RCC 7860 (cell line): ENCODE measurements around the gene CD81.

Experiments
- DNase-seq: peaks from one replicate; pipeline ENCODE4 v3.0.0-alpha.2; 2015; ENCODE audit warnings: low spot score
- FAIRE-seq: peaks from 2 replicates; lab custom pipeline; 2012; peaks lifted over from hg19 to GRCh38; lab: Jason Lieb, UNC

CD81 gene

DNA sequence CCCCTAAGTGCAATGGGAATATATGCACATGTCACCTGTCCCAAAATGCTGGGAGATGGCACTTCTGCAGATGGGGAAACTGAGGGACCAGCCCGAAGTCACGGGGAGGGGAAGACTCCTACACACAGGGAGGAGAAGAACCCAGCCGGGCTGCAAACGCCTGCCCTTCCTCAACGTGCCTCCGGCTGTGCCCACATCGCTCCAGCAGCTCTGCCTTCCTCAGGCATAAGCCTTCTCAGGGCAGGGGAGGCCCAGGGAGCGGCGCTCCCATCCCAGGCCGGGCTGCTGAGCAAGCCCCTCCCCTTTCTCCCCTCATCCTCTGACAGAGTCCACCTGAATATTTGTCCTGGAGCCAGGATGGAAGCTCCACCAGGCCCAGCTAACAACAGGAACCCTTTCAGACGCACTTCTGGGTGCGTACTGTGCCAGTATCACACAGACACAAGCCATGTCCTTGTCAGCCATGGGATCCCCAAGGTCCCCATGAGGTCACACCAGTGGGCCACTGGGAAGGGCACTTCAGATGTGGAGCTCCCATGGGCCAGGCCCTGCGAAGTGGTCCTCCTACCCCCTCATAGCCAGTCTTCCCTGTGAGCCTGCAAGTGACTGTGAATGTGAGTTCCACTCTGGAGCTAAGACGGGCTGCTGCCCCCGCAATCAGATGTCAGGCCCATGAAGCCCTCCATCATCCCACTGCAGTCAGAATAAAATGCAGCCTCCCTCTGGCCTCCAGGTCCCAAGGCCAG, 2.5 kb upstream of the CD81 start:
- FAIRE-seq: no peak
- DNase-seq: no peak

DNA sequence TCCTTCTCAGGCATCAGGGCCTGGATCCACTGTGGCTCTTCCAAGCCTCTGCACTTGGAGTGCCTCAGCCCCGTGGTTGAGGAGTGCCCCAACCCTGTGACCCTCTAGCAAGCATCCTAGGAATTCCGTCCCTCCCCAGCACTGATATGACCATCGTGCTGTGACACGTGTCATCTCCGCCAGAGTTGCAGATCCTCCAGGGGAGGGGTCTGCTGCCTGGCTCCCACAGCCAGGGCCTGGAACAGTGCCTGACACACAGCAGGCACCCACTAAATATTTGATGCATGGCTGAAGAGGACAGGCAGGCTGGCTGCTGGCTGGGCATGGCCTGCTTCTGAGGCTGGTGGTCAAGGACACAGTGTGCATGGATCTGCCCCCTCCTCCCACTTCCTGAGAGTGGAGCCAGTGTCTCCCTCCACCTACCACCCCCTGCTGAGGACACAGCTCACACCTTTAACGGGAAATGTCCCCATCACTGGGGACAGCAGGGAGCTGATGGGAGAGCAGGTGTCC, 1.7 kb upstream of the CD81 start:
- DNase-seq: no peak
- no peak for FAIRE-seq

DNA sequence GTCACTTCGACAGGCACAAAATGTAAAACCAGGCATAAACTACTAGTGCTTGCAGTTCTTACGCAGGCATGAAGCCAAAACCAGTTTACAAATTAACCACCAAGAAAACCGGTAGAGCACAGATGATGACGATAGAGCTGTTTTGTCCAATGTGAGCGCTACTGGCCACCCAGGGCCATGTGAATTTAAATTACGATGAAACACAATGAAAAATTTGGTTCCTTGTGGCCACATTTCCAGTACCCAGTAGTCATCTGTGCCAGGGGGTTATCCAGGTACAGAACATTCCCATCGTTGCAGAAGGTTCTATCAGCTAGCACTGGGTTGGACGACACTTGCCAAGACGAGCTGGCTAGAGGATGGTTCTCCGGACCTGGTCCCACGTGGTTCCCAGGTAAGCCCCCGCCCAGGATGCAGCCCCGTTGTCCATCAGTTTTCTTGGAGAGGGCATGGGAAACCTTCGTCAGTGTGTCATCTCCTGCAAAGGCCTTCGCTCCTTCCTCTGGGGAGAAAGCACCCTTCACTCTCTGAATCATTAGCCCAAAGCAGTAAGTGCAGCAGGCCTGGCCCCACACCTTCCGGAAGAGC, 1.1 kb upstream of the CD81 start:
- no peak for FAIRE-seq
- DNase-seq: no peak

DNA sequence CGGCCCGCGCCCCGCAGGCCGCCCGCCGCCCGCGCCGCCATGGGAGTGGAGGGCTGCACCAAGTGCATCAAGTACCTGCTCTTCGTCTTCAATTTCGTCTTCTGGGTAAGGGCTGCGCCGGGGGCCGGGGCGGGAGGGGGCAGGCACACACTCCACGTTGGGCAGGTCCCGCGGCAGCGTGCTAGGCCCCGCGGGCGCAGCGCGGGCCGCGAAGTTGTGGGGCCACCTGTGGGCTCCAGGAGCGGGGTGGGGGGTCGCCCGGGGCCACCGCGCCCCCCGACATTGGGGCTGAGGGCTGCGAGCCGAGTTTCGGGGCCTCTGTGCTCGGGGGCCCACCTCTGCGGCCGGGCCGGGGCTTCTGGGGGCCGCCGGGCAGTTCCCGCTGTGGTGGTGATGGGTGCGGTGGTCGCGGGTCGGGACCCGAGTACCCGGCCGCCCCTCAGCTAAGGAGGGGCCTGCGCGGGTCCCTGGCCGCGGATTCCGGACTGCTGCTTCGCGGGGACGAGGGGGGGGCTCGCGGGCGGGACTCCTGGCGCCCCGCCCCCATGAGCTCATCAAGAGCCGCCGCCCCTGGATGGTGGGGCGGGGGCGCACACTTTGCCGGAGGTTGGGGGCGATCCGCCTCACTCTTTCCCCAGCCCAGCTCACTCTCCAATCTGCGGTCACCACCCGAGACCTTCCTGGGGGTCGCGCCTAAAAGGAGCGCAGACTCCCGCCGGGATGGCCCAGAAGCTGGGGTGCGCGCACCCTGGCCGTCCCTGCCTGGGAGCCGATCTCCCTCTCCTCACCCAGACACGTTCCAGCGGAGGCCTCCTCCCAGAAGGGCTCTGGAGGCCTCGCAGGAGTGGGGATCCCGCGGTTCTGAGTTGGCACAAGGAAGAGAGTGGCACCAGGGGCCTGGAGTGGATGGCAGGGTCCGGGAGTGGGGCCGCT, 667 bp downstream of the CD81 start:
- FAIRE-seq (no peak), DNase-seq (no peak)

DNA sequence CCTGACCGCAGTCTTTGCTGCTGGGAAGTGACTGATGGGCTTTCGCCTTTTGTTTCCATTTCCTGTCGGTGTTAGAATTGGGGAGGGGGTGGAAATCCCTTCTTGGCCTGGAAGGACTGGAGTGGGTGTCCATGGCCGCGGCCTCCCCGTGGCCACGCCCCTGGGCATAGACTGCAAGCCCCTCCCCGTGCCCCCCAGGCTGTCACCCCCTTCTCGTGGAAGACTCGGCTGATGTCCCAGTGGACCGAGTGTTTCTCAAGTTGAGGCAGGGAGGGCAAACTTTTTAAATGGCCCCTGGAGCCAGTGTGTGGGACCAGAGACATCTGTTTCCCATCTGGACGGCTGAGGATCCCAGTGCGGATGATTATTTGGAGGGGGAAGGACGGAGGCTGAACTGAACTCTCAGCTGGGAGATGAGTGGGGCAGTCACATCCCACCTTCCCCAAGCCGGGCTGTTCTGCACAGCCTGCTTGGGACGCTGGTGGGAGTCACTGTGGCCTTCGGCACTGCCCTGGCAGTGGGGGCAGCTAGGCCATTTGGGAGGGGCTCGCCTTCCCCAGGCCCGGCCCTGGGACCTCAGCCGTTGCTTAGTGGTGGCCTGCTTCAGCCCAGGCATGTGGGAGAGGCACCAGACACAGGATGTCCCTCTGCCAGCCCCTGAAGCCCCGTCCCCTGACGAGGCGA, 1.6 kb downstream of the CD81 start:
- DNase-seq: no peak
- no peak for FAIRE-seq

DNA sequence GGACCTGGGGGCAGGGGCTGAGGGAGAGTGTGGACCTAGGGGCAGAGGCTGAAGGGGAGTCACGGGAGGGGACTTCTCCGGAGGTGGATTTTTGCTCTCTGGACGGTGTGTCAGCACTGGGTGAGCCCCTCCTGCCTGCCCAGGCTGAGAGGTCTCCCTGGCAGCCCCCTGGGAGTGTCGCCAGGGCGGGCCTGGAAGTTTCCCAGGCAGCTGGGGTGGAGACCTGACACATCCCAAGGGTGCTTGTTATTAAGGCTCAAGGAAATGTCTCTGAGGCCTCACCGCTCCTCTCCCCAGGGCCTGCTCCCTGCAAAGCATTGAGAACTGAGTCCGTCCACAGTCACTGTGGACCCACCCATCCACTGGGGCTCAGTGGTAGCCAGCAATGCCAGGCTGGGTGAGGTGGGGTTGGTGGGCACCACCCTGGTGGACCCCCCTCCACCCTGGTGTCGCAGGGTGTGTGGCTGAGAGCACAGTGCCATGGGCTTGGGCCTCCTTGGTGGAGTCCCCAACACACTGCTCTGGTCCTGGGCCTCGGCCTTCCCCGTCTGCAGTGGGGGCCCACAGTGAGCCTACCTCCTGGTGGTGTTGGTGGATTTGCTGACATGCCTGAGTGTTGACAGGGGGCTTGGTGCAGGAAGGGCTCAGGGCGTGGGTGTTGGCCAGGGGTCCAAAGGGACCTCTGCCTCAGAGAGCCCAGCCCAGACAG, 2.5 kb downstream of the CD81 start:
- DNase-seq (no peak), FAIRE-seq (no peak)

DNA sequence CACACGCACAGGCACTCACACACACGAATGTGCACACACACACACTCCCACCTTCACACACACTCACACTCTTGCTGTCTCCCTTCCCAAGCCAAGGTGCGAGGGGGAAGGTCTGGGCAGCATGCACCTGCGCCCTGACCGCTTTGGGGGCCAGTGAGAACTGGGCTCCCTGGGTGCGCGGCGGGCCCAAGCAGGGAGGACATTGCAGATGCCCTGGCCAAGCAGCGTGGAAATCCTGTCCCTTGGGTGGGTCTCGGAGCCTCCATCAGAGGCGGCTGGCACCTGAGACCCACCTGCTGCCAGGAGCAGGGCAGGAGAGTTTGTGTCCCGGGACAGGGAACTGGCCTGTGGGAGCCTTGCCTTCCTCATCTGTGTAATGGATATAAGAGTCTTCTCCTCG, 3.3 kb downstream of the CD81 start:
- FAIRE-seq (no peak), DNase-seq (no peak)

DNA sequence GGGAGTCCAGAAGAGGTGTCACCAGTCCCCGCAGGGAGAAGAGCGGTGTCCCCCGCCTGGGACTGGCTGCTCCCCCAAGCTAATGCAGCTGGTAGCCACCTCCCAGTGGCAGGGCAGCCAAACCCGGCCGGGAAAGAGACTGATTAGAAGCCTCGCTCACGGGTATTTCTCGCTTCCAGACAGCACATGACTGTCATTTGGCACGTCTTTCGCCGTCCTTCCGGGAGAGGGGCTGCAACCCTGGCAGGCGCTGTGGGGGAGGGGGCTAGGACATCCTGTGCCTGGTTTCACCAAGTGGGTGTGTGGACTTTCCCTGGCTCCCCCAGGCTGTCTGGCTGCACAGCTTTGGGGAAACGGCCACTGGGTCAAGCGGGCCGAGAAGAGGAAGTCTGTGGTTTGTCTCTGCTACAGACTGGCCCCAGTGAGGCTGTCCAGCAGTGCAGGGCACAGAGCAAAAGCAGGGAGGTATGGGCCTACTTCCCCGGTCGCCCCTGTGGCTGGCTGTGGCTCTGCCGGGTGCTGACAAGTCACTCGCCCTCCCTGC, 3.8 kb downstream of the CD81 start:
- FAIRE-seq: no peak

DNA sequence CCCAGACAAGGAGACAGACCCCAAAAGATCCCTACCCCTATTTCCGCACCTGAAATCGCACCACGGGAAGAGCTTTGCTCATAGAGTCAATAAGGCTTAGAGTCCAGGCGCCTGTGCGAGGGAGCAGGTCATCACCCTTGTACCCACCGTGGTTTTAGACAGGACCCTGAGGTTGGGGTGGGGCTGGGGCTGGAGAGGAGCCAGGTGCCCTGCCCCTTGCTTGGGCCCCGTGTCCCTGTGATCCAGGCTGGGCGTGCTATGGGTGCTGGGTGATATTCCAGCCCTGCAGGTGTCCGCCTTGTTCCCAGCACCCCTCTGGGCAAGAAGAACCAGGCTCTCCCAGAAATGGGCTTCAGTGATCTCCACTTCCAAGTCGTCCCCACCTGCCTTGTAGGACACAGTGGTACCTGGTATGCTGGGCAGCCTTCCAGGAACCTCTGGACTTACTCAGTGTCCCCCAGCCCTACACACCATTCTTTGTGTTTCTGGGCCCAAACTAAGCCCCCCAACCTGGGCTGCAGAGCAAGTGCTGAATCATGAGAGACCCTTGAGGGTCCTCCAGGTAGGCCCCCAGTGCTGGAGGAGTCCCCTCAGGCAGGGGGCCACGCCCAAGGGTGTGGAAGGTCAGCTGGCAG, 4.5 kb downstream of the CD81 start:
- FAIRE-seq: no peak
- no peak for DNase-seq

More for the DNA sequence above, 3.8 kb downstream of the CD81 start:
- no peak for DNase-seq

DNA sequence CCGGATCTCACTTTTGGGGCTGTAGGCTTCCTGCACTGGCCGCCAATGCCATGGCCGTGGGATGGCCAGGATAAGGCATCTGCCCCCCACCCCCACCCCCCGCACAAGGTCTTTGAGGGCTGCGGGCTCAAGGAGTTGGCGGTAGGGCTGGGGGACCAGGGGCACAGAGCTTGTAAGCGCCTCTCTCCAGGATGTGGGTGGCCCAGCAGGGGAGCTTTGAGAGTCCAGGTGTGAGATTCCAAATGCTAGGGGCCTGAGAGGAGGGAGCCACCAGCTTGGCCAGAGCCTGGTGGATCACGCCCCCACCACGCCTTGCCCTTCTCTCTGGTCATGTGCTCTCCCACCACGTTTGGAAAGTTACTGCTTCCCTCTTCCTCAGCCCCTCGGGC, 5.0 kb downstream of the CD81 start:
- no peak for FAIRE-seq
- no peak for DNase-seq

DNA sequence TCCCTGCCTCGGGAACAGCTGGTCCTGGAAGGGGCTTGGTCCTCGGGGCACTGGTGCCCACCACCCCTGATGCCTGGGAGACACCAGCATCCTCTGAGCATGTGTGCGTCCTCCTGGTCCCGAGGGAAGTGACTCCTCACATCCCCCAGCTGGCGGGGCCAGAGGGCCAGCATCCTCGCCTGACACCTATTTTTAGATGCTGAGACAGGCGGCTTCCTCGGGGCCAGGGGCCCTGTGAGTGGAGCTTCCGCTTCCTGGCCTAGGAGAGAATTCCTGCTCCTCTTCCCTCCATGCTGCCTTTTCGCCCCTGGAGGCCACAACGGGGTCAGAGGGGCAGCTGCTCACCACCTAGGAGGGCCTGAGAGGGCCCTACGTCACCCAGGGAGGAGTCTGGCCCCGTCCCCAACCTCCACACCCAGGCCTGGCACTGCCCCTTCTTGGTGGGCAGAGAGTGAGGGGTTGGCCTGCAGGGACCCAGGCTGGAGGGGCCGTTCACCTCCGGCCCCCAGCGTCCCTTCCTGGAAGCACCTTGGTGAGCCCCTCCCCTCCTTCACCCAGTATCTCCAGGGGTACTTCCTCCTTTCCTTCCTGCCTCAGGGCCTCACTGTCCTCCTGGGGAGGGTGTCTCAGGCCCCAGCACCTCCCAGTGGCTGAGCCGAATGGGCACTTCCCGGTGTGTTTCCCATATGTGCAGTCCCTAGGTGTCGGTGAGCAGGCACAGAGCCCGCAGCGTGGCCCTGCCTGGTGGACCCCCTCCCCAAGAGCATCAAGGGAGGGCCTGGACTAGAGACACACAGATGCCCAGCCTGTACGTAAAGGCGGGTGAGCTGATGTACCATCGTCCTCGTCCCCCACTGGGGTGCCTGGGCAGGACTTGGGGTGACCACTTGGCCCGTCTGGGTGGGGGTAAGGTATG, 6.1 kb downstream of the CD81 start:
- FAIRE-seq (no peak), DNase-seq (no peak)

DNA sequence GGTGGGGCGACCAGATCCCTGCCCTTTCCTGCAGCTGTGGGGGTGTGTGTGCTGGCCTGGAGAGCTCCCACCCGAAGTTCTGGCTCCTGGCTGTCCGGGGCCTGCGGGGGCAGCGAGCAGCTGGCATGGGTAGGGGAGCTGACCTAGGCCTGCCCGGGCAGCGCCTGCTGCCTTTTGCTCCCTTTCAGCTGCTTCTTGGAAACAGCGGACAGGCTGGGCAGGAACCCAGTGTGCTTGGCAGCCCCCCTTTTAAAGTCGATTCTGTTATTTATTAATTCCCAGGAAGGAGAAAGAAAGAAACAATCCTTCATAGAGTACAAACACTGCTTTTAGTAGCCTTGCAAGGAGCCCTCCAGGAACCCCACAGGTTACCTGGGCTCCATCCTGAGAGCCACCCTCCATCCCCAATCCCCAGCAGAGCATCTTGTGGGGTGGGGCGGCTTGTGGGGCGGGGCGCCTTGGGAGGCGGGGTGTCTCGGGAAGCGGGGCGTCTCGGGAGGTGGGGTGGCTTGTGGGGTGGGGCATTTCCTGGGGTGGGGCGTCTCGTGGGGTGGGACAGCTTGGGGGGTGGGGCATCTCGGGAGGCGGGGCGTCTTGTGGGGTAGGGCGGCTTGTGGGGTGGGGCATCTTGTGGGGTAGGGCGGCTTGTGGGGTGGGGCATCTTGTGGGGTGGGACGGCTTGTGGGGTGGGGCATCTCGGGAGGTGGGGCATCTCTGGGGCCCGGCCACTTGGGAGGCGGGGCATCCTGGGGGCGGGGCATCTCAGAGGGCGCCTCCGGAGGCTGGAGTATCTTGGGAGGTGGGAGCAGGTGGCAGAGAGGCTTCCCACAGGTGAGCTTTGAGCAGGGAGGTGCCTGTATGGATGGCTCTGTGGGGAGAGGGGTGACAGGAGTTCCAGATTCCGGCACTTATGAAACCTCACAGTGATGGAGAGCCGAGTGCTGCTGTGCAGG, 7.0 kb downstream of the CD81 start:
- FAIRE-seq (no peak), DNase-seq (no peak)

DNA sequence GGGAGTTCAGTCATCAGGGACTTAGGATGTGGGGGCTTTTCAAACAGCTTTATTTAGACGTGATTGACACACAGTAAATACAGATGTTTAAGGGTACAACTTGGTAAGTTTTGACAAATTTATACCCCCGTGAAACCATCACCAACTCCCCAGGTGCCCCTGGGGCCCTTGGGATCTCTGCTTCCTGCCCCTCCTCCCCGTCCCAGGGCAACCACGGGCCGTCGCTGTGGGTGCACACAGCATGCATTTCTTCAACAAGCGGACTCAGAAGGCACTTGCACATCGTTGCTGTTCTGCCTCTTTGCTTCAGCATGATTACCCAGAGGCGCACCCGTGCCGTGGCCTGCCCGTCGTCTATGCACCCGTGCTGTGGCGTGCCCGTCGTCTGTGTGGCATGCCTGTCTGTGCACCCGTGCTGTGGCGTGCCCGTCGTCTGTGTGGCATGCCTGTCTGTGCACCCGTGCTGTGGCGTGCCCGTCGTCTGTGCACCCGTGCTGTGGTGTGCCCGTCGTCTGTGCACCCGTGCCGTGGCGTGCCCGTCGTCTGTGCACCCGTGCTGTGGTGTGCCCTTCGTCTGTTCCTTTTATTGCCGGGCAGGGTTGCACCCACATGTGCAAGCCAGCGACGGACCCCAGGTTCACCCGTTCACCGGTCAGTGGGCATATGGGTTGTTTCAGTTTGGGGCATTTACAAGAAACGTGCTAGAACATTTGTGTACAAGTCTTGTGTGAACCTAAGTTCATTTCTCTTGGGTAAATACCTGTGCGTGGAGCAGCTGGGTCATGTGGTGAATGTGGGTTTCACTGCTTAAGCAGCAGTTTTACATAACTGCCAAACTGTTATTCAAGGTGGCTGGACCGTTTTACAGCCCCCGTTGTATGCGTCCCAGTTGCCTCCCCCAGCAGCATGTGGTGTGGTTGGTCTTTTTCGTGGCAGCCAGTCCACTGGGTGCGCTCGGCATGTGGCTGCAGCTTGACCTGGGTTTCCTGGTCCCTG, 8.3 kb downstream of the CD81 start:
- no peak for DNase-seq
- no peak for FAIRE-seq

DNA sequence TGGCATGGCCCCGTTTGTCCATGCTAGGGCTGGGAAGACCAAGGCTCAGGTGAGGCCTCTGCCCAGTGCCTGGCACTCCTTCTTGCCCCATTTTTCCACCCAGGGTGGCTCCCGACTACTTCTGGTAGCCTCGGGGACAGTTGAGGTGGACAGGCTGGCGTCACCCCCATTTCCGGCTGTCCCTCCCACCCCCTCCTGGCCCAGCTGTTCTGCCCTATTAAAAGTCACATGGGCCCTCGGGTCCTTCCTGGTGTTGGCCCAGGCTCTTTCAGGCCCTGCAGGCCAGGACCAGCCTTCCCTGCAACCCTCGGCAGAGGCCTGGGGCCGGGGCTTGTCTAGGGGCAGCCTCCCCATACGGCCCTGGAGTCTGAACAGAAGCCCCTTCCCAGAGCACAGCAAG, 9.5 kb downstream of the CD81 start:
- DNase-seq (no peak), FAIRE-seq (no peak)

DNA sequence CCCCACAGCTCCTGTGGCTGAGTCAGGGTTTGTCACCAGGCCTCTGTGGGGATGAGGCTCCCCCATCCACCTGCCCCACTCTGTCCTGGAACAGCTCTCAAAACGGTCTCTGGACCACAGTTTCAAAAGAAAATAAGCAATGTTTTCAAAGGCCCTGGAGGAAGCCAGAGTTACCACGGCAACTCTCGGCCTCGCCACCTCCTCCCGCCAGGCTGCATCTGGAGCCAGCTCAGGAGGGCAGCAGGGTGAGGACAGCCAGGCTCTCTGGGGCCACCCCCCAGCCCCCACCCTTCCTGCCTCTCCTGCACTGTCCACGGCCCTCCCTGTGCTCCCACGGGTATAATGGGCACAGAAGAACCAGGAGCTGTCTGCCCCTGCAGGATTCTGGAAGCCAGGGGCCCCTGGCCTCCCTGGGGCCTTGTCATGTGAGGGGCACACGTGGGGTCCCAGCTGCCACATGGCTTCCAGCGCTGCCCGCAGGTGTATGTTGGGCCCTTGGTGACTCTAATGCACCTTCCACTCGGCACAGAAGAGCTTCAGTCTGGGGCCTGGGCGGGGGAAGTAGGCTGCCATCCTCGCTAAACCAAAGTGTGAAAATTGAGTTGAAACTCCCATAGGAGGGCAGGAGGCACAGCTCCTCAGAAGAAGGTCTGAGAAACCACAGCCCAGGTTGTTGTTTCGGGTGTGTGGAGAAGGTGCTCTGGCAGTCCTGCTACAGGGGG, 10.3 kb downstream of the CD81 start:
- DNase-seq (no peak), FAIRE-seq (no peak)
